H1 (cell line): ENCODE results near the gene PLA2G4E. TPM values are rescaled to one million over a fixed set of nuclear protein-coding genes. Genes with fewer than 3 reads are reported as not detected.

Source experiments
- CTCF ChIA-PET: fragments of 300-600 bp; sonication (Branson Sonifier 250); formaldehyde crosslinking; loops from one replicate; lab custom pipeline; 2021; ENCODE audit not compliant: partially characterized antibody; lab: Charles Lee
- POLR2A ChIA-PET: fragments of 300-600 bp; sonication (Branson Sonifier 250); formaldehyde crosslinking; loops from one replicate; lab custom pipeline; 2021; ENCODE audit warnings: inconsistent platforms; ENCODE audit not compliant: partially characterized antibody; lab: Charles Lee
- DNase-seq, 2 experiments: peaks; one replicate each; pipeline versions ENCODE4 v3.0.0 to v3.0.0-alpha.2; 2010 to 2022; ENCODE audit warnings: low spot score in 2 of 2, low read depth in 1 of 2, mixed read lengths in 1 of 2
- FAIRE-seq: peaks from 2 replicates; lab custom pipeline; 2011; peaks lifted over from hg19 to GRCh38; lab: Jason Lieb, UNC
- H2AFZ ChIP-seq: 2 replicates; pipeline ENCODE4 v1.8.1; 2012; ENCODE audit warnings: low read length, inconsistent platforms
- H2AK5ac ChIP-seq: 2 replicates; pipeline ENCODE4 v1.6.1; 2013; ENCODE audit warnings: low read depth, low read length
- H2BK120ac ChIP-seq: replicated peaks from 2 replicates; pipeline ENCODE3; 2013; ENCODE audit warnings: low read depth, low read length, inconsistent platforms
- H2BK12ac ChIP-seq: 2 replicates; pipeline ENCODE4 v1.6.1; 2013; ENCODE audit warnings: low read depth, low read length
- H2BK15ac ChIP-seq: 2 replicates; pipeline ENCODE4 v1.6.1; 2013; ENCODE audit warnings: low read length
- H2BK20ac ChIP-seq: 2 replicates; pipeline ENCODE4 v1.6.1; 2013; ENCODE audit warnings: low read length
- H2BK5ac ChIP-seq: 2 replicates; pipeline ENCODE4 v1.6.1; 2013; ENCODE audit warnings: low read depth, low read length
- H3K14ac ChIP-seq: 2 replicates; pipeline ENCODE4 v1.6.1; 2013; ENCODE audit warnings: inconsistent platforms; ENCODE audit not compliant: insufficient read length
- H3K18ac ChIP-seq: 2 replicates; pipeline ENCODE4 v1.6.1; 2013; ENCODE audit warnings: low read length; ENCODE audit errors: extremely low read depth
- H3K23ac ChIP-seq: 2 replicates; pipeline ENCODE4 v1.6.1; 2013; ENCODE audit warnings: inconsistent platforms; ENCODE audit not compliant: insufficient read length
- H3K23me2 ChIP-seq: 2 replicates; pipeline ENCODE4 v1.6.1; 2013; ENCODE audit warnings: low read depth, low read length
- H3K27ac ChIP-seq: 2 replicates; pipeline ENCODE4 v1.6.1; 2011; ENCODE audit warnings: low read depth, low read length, inconsistent platforms
- H3K27me3 ChIP-seq, 4 experiments: replicated peaks in 1 of 4; 1 replicate in 1 of 4; 2 replicates in 3 of 4; pipeline versions ENCODE4 v1.6.1 to v1.8.1; 2011 to 2013; ENCODE audit warnings: low read length in 3 of 4, mild to moderate bottlenecking in 3 of 4, inconsistent platforms in 2 of 4, mixed read lengths in 2 of 4, moderate library complexity in 1 of 4; ENCODE audit not compliant: control insufficient read depth in 3 of 4, insufficient read depth in 3 of 4; ENCODE audit errors: extremely low read depth in 1 of 4
- H3K36me3 ChIP-seq, 4 experiments: 2 replicates each; pipeline versions ENCODE4 v1.6.1 to v1.8.1; 2011 to 2013; ENCODE audit warnings: mild to moderate bottlenecking in 4 of 4, low read length in 3 of 4, moderate library complexity in 2 of 4, control low read depth in 1 of 4, inconsistent platforms in 1 of 4; ENCODE audit not compliant: insufficient read depth in 4 of 4, control insufficient read depth in 2 of 4
- H3K4ac ChIP-seq: replicated peaks from 2 replicates; pipeline ENCODE3; 2013; ENCODE audit warnings: low read length, low read depth, mixed read lengths, inconsistent platforms; ENCODE audit not compliant: insufficient read length
- H3K4me1 ChIP-seq, 4 experiments: replicated peaks in 1 of 4; 1 replicate in 1 of 4; 2 replicates in 3 of 4; pipeline versions ENCODE4 v1.6.1 to v1.8.1; 2011 to 2013; ENCODE audit warnings: low read length in 3 of 4, inconsistent platforms in 2 of 4, mixed read lengths in 1 of 4; ENCODE audit not compliant: insufficient read depth in 4 of 4, control insufficient read depth in 3 of 4
- H3K4me2 ChIP-seq, 2 experiments: 2 replicates each; pipeline versions ENCODE4 v1.6.1 to v1.8.1; 2011 to 2013; ENCODE audit warnings: low read depth in 2 of 2, low read length in 2 of 2, control low read depth in 1 of 2, inconsistent platforms in 1 of 2, mild to moderate bottlenecking in 1 of 2; ENCODE audit not compliant: insufficient read depth in 1 of 2
- H3K4me3 ChIP-seq, 4 experiments: fragments of 200-600, 300-600 bp in 1 of 4; sonication (generic), shearing (Covaris generic), sonication (Bioruptor Twin) in 1 of 4; 2 replicates each; pipeline versions ENCODE4 v1.5.1 to v1.8.1; 2011 to 2016; ENCODE audit warnings: low read length in 4 of 4, low read depth in 3 of 4, control low read depth in 2 of 4, inconsistent platforms in 2 of 4, mild to moderate bottlenecking in 2 of 4, mixed read lengths in 1 of 4, moderate library complexity in 1 of 4; ENCODE audit not compliant: insufficient read depth in 2 of 4; ENCODE audit errors: extremely low read depth in 1 of 4
- H3K56ac ChIP-seq: replicated peaks from 2 replicates; pipeline ENCODE3; 2013; ENCODE audit warnings: low read depth, mild to moderate bottlenecking, mixed read lengths, low read length, inconsistent platforms; ENCODE audit not compliant: insufficient read length
- H3K79me1 ChIP-seq: 2 replicates; pipeline ENCODE4 v1.6.1; 2013; ENCODE audit warnings: low read depth, low read length, control low read depth
- H3K79me2 ChIP-seq, 2 experiments: 2 replicates each; pipeline versions ENCODE4 v1.6.1 to v1.8.1; 2012 to 2013; ENCODE audit warnings: low read length in 2 of 2, mild to moderate bottlenecking in 2 of 2, inconsistent platforms in 1 of 2; ENCODE audit not compliant: insufficient read depth in 2 of 2, control insufficient read depth in 1 of 2
- H3K9ac ChIP-seq, 4 experiments: replicated peaks in 1 of 4; 1 replicate in 1 of 4; 2 replicates in 3 of 4; pipeline versions ENCODE4 v1.6.1 to v1.8.1; 2011 to 2013; ENCODE audit warnings: low read depth in 3 of 4, low read length in 3 of 4, control low read depth in 2 of 4, mild to moderate bottlenecking in 2 of 4, moderate library complexity in 2 of 4, inconsistent platforms in 1 of 4; ENCODE audit errors: extremely low read depth in 1 of 4
- H3K9me3 ChIP-seq, 2 experiments: 2 replicates each; pipeline versions ENCODE4 v1.6.1 to v1.8.1; 2012 to 2013; ENCODE audit warnings: mild to moderate bottlenecking in 2 of 2, moderate library complexity in 2 of 2, control low read depth in 1 of 2, inconsistent platforms in 1 of 2, low read depth in 1 of 2, low read length in 1 of 2, mixed read lengths in 1 of 2; ENCODE audit not compliant: insufficient read depth in 2 of 2
- H4K20me1 ChIP-seq, 2 experiments: replicated peaks in 1 of 2; 2 replicates each; pipeline versions ENCODE3 to v1.8.1; 2011 to 2013; ENCODE audit warnings: inconsistent platforms in 2 of 2, low read length in 2 of 2, mild to moderate bottlenecking in 1 of 2; ENCODE audit not compliant: insufficient read depth in 2 of 2, control insufficient read depth in 1 of 2
- H4K5ac ChIP-seq: 2 replicates; pipeline ENCODE4 v1.6.1; 2013; ENCODE audit warnings: low read length, low read depth, mixed read lengths, inconsistent platforms; ENCODE audit not compliant: insufficient read length
- H4K8ac ChIP-seq: 2 replicates; pipeline ENCODE4 v1.8.0; 2013; ENCODE audit warnings: mild to moderate bottlenecking, moderate library complexity, low read length, inconsistent platforms; ENCODE audit not compliant: insufficient read depth; ENCODE audit errors: extremely low read depth
- H4K91ac ChIP-seq: replicated peaks from 2 replicates; pipeline ENCODE3; 2013; ENCODE audit warnings: low read length, mixed read lengths, inconsistent platforms; ENCODE audit not compliant: insufficient read length
- ATF2 ChIP-seq: IDR thresholded peaks from 2 replicates; pipeline ENCODE4 v1.6.1; 2012; ENCODE audit warnings: low read length, inconsistent platforms
- CBX5 ChIP-seq: fragments of 300-800, 300-1000 bp; sonication (generic); IDR thresholded peaks from 2 replicates; pipeline ENCODE4 v1.7.1; 2016; ENCODE audit warnings: antibody characterized with exemption, low read length, low read depth
- CBX8 ChIP-seq: fragments of 300-800, 300-1000 bp; sonication (generic); IDR thresholded peaks from 2 replicates; pipeline ENCODE4 v1.7.1; 2016; ENCODE audit warnings: low read depth, low read length, borderline replicate concordance
- CHD1 ChIP-seq: IDR thresholded peaks from 2 replicates; pipeline ENCODE4 v1.6.1; 2012; ENCODE audit warnings: low read depth, low read length, improper control_type of control experiment
- GTF2F1 ChIP-seq: IDR thresholded peaks from 2 replicates; pipeline ENCODE4 v1.6.1; 2012; ENCODE audit warnings: low read depth, low read length, improper control_type of control experiment, borderline replicate concordance
- KDM4A ChIP-seq: IDR thresholded peaks from one replicate; pipeline ENCODE4 v1.7.1; 2012; ENCODE audit warnings: low read depth, mild to moderate bottlenecking, moderate library complexity, low read length, inconsistent platforms; ENCODE audit not compliant: severe bottlenecking
- PHF8 ChIP-seq: fragments of 200-600 bp; sonication (generic); conservative IDR thresholded peaks from 2 replicates; pipeline ENCODE4 v1.7.1; 2012; ENCODE audit warnings: low read depth, mild to moderate bottlenecking, inconsistent platforms, low read length, moderate library complexity
- POLR2A ChIP-seq, 2 experiments: IDR thresholded peaks; 1 replicate in 1 of 2; 2 replicates in 1 of 2; pipeline ENCODE4 v1.6.1; 2011; ENCODE audit warnings: low read depth in 2 of 2, low read length in 2 of 2, mild to moderate bottlenecking in 2 of 2; ENCODE audit errors: control extremely low read depth in 1 of 2
- RXRA ChIP-seq: IDR thresholded peaks from 2 replicates; pipeline ENCODE4 v1.6.1; 2011; ENCODE audit warnings: low read depth, mild to moderate bottlenecking, low read length, moderate library complexity; ENCODE audit not compliant: insufficient read depth
- TBP ChIP-seq: IDR thresholded peaks from 2 replicates; pipeline ENCODE4 v1.6.1; 2011; ENCODE audit warnings: low read depth, low read length, improper control_type of control experiment
- TEAD4 ChIP-seq: IDR thresholded peaks from 2 replicates; pipeline ENCODE4 v1.6.1; 2012; ENCODE audit warnings: low read depth, low read length, inconsistent platforms, mixed read lengths
- WGBS, 2 experiments: shearing (Covaris generic) in 1 of 2; methylation state at CpG; one replicate each; pipeline versions ENCODE4 v1.1.6 to v1.1.7; 2013 to 2015; ENCODE audit warnings: low lambda C conversion rate in 2 of 2, mixed read lengths in 2 of 2, inconsistent platforms in 1 of 2, low coverage in 1 of 2, missing lambda C conversion rate in 1 of 2; ENCODE audit not compliant: insufficient replicate concordance in 2 of 2, insufficient coverage in 1 of 2, insufficient read length in 1 of 2; ENCODE audit errors: extremely low coverage in 1 of 2, missing lambda C conversion rate in 1 of 2; 5-methylcytosine and 5-hydroxymethylcytosine counted together
- polyA plus RNA-seq, 7 experiments: library from polyadenylated mRNA; depleted of rRNA in 3 of 7; stranded (reverse) in 5 of 7; unstranded in 2 of 7; fragments of >200 nt in 5 of 7; fragments of 200-250 nt in 2 of 7; gene quantifications; 1 replicate in 5 of 7; 2 replicates in 1 of 7; 4 replicates in 1 of 7; pipeline versions ENCODE4 v1.2.1 to v1.2.3, GENCODE V29; 2011 to 2013; ENCODE audit warnings: missing spikeins in 2 of 7, mixed read lengths in 2 of 7
- total RNA-seq: library from RNA; stranded (reverse); fragmentation: NEBNext Ultra II Directional; extraction: Animal tissue kit (Norgen Biotek cat#: 25700); gene quantifications from 2 replicates; pipeline ENCODE4 v1.2.1, GENCODE V29; 2021

The PLA2G4E gene
- total and polyA plus RNA-seq, 2 of the 8 experiments (the other 6 are each of a cell fraction or from before 2014, with no cell fraction given): 0.03 TPM; not detected in 1

DNA sequence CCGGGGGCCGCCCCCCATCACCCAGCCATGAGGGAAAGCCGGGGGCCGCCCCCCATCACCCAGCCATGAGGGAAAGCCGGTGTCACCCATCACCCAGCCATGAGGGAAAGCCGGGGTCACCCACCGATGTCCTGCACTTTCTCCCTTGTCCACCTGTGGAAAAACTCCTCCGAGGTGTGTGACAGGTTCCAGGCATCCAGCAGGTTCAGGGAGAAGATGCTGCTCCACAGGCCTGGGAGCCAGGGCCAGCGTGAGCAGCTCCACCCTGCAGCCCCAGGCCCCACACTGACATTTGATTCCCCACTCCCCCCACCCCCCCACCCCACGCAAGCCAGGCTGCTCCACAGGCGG is 32.9 kb downstream of the PLA2G4E start:
- H3K79me1 ChIP-seq: no peaks in the 10 kb centered on the region
- H2BK5ac ChIP-seq: no peak overlapping the region

More for the DNA sequence above, 32.9 kb downstream of the PLA2G4E start:
- no peak for TF ChIP-seq RXRA
- TF ChIP-seq CBX5: no peak
- no peak for TF ChIP-seq TEAD4
- TF ChIP-seq ATF2: no peak
- TF ChIP-seq TBP: no peak
- no peak for TF ChIP-seq GTF2F1
- no peak for TF ChIP-seq PHF8
- no peak for TF ChIP-seq POLR2A (IDR thresholded peaks at IDR 0.05; ENCODE audit: control extremely low read depth in 1 of 2, low read depth in 2 of 2, low read length in 2 of 2)
- no peak for TF ChIP-seq CHD1
- TF ChIP-seq CBX8: no peak
- TF ChIP-seq KDM4A: no peak
- H4K20me1 ChIP-seq: no peaks in the 10 kb centered on the region
- no peak overlapping the region for H2BK12ac ChIP-seq
- no peak overlapping the region for H4K91ac ChIP-seq
- H3K9ac ChIP-seq: no peak overlapping the region
- H2BK20ac ChIP-seq: no peak overlapping the region
- no peak for FAIRE-seq
- no peak overlapping the region for H3K4me2 ChIP-seq
- H3K27ac ChIP-seq: no peak overlapping the region
- no peak overlapping the region for H3K18ac ChIP-seq
- no peak overlapping the region for H2AFZ ChIP-seq
- H2BK120ac ChIP-seq: no peak overlapping the region
- POLR2A ChIA-PET: interaction anchor here (3.1 kb wide), 1 partner anchor 16 kb away, joined by 14 read pairs; the partner anchor contains the start of gene EHD4
- H4K5ac ChIP-seq: no peak overlapping the region
- 95% methylated on average over 6 of the region's 11 CpGs; no CpG with 5 or more reads in 1 of the 2 experiments for WGBS, 2 experiments
- H3K23ac ChIP-seq: no peak overlapping the region
- no peaks in the 10 kb centered on the region for H3K27me3 ChIP-seq
- H3K4me1 ChIP-seq: peaks cover 0 to 5% (median 1%) of the 10 kb centered on the region in 4 experiments; a peak in 4 of 7 replicates
- no peaks in the 10 kb centered on the region for H3K23me2 ChIP-seq
- no peak overlapping the region for H3K4me3 ChIP-seq
- CTCF ChIA-PET: interaction anchor here (0.5 to 16.4 kb wide), 11 partner anchors 9 to 169 kb away, joined by 3 to 252 read pairs (median 31); no protein-coding TSS in a partner anchor
- no peak overlapping the region for H4K8ac ChIP-seq
- H3K9me3 ChIP-seq: no peaks in the 10 kb centered on the region
- H3K79me2 ChIP-seq: no peaks in the 10 kb centered on the region
- H2BK15ac ChIP-seq: no peak overlapping the region
- DNase-seq: no peak
- H2AK5ac ChIP-seq: no peak overlapping the region
- no peak overlapping the region for H3K56ac ChIP-seq
- H3K14ac ChIP-seq: no peak overlapping the region
- no peak overlapping the region for H3K4ac ChIP-seq
- H3K36me3 ChIP-seq: no peaks in the 10 kb centered on the region
